ENCODE data around the gene GTF3C6.
"Not testable (repeated sequence)": the region's sequence is repeated elsewhere in the genome, so short reads cannot be mapped to it uniquely, and the experiment has no call there.

Gene GTF3C6, protein sequence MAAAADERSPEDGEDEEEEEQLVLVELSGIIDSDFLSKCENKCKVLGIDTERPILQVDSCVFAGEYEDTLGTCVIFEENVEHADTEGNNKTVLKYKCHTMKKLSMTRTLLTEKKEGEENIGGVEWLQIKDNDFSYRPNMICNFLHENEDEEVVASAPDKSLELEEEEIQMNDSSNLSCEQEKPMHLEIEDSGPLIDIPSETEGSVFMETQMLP

DNA sequence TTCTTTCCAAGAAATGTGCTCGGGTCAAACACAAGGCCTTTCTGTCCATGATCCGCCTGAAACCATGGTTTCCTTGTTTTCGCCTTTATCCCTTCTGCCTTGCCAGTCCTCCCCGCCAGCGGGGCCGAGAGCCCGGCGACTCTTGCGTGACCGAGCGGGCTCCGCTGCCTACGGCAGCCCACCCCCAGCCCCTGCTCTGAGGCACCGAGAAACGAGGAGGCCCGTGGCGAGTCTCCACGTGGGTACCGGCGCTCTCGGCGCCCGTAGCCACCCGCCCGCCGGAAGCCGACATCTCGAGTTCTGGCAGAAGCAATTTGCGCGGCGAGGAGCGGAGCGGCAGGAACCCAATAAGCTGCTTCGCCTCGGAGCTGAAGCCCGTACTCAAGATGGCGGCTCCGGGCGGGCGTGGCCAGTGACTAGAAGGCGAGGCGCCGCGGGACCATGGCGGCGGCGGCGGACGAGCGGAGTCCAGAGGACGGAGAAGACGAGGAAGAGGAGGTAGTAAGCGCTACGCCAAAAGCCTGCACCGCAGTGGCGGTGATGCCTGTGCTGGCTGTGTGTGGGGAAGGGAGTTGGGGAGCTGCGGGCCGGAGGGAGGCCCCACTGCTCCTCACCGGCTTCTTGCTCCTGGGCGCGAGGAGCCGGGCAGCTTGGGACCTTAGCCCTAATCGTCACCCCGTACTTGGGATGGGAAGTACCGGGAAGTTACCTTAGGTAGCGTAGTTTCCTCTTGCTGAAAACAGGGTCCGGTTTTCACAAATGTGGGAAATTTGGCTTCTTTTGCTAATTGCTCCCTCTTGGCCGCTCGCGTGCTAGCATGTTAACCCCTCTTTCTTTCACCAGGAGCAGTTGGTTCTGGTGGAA lies at the start of gene GTF3C6:
TSS of gene GTF3C6 (plus strand) at position 378 of the 864 bp plus-strand sequence. CDS start at position 442, 64 bp downstream.
- peak; percentile 79 to 87 for DNase-seq

DNA sequence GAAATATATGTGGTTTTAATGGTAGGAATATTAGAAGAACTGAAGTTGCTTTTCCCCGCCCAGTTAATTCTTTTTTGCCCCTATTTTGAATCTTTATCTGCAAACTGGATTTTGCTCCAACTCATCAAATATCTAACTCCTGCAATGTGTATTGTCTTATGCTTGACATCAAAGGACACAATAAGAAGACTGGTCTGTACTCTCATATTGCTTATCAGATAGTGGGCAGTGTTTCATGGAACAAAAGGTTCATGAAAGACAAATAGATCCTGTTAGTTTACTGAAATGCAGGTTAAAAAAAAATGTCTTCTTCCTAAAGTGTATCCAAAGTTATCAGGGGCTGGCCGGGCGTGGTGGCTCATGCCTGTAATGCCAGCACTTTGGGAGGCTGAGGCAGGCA lies 27.7 kb upstream of the GTF3C6 start:
- no peak for DNase-seq

DNA sequence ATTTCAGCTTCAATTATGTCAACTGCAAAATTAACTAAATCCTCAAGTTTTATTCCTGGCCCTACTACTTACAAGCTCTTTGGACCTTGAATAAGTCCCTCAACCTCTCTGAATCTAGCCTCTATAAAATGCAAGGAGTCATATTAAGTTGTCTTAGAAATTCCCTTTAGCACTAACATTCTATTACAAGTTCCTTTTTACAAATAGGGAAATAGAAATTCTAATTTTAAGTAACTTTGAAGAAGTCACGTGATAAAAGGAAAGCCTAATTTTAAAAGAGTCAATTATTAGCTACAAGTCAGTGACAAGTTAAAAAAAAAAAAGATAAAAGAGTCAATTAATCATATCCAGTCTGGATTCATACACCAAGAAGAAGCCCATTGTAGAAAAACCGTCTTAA lies 24.6 kb upstream of the GTF3C6 start:
- DNase-seq, result no peak

DNA sequence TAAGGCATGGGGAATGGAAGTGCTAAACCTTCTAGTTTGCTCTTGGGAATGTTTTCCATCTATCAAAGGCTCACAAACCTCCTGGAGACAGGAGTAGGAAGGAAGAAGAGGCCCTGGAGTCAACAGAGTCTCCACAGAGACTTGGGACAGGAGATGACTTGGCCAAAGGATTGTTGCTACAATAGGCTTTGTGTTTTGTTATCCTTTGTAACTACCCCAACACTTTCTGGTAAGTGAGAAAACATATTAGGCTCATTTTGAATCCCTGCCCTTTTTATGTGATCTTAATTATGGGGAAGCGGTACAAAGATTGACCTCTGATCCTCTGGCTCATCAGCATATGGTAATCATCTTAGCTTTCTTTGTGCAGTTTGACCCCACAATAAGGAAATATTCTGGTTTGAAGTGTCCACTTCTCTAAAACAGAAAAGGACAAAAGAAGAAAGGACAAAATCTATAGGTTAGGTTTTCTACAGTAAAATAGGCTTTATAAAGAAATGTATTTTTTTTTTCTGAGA lies 24.1 kb upstream of the GTF3C6 start:
- no peak for DNase-seq

DNA sequence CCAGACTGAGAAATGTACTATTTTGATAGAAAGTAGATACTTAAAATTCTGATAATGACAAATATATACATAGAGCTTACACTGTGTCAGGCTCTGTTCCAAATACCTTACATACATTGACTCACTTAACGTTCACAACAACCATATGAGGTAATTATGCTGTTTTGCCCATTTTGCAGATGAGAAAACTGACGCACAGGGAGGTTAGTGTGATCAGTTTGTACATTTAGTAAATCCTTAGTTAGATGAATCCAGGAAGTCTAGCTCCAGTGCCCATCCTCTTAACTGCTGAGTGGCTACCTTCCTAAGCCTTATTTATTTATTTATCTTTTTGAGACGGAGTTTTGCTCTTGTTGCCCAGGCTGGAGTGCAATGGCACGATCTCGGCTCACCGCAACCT lies 23.3 kb upstream of the GTF3C6 start:
- no peak for DNase-seq

DNA sequence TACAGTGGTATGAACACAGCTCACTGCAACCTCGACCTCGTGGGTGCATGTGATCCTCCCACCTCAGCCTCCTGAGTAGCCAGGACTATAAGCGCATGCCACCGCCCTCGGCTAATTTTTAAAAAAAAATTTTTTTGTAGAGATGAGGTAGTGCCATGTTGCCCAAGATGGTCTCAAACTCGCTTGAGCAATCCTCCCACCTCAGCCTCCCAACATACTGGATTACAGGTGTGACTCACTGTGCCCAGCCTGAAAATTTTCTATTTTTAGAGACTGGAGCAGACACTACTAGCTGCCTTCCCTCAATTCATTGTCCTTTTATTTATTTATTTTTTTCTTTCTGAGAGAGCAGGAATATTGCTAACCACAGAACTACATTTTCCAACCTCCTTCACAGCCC lies 20.3 kb upstream of the GTF3C6 start:
- no peak for DNase-seq

DNA sequence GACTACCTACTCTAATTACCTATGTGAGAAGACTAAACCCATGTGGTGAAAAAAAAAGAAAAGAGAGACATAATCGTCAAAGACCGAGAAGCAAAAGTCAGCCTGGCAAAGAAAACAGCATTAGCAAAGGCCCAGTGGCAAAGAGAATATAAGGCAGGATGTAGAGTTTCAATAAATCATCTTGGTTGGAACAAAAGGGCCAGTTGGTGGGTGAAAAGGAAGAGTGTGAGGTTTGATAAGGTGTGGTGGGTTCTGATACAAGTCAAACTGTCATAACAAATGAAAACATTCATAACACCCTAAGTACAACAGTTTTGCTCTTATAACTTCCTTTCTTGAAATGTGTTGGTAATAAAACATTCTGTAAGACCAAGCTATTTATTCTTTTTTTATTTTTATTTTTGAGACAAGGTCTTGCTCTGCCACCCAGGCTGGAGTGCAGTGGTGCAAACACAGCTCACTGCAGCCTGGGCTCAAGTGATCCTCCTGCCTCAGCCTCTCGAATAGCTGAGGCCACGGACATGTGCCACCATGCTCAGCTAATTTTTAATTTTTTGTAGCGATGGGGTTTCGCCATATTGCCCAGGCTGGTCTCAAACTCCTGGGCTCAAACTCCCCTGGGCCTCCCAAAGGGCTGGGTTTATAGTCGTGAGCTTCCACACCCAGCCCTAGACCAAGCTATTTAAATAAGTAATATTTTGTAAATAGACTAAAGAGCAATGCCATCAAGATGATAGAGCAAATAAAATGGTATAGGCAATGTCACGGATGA lies 18.9 kb upstream of the GTF3C6 start:
- no peak for DNase-seq

DNA sequence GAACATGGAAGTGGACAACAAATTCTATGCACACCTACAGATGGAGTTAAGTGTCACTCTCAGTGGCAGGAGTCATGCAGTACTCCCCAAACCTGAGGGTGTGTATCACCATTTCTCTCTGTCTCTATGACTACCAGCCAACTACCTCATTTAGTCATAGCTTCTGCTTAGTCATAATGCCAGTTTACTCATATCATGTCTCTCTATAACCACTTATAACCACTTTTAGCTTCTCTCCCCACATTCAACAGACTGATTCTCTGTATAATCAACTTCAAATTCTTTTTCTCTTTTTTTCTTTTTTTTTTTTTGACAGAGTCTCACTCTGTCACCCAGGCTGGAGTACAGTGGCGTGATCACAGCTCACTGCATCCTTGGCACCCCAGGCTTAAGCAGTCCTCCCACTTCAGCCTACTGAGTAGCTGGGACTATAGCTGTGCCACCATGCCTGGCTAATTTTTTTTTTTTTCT lies 13.8 kb upstream of the GTF3C6 start:
- DNase-seq, result no peak

DNA sequence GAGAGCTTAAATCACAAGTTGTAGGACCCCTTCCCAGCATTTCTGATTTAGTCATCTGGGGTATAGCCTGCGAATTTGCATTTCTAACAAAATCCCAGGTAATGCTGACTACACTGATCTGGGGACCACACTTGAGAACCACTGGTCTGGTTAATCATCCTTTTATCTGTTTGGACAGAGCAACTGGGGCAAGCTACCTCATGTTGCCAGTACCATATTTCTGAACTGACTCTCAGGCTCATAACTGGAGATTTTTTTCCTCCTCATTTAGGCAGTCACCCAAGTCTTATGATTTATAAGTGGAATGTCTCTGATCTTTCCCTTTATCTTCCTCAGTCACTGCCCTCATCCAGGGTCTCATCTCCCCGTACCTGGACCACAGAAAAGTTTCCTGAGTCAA lies 12.0 kb upstream of the GTF3C6 start:
- no peak for DNase-seq

DNA sequence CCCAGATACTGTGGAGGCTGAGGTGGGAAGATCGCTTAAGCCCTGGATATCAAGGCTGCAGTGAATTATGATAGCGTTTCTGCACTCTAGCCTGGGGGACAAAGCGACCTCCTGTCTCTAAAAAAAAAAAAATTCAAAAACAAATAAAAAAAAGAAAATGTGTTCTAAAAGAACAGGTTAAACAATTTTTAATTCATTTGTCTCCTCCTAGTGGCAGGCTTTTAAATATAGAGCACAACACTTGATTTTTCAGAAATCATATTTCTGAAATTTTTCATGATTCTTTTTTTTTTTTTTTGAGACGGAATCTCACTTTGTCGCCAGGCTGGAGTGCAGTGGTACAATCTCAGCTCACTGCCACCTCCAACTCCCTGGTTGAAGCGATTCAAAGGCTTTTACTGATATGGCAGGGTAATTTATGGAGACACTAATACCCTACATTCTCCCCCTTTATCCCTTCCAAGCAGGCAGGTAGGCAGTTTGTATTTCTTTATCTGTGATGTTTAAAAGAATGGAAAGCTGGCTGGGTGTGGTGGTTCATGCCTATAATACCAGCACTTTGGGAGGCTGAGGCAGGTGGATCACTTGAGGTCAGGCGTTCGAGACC lies 8.7 kb upstream of the GTF3C6 start:
- no peak for DNase-seq

DNA sequence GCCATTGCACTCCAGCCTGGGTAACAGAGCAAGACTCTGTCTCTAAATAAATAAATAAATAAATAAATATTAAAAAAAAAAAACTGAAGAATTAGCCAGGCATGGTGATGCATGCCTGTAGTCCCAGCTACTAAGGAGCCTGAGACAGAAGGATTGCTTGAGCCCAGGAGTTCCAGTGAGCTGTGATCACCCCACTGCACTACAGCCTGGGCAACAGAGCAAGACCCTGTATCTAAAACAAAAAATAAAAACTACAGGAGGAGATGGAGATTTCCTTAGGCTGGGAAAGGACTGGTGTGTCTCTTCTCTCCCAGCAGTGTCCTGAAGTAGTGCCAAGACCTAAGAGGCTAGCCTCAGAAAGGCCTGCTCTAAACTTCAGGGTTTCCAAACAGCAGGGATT lies 8.1 kb upstream of the GTF3C6 start:
- DNase-seq, result no peak

DNA sequence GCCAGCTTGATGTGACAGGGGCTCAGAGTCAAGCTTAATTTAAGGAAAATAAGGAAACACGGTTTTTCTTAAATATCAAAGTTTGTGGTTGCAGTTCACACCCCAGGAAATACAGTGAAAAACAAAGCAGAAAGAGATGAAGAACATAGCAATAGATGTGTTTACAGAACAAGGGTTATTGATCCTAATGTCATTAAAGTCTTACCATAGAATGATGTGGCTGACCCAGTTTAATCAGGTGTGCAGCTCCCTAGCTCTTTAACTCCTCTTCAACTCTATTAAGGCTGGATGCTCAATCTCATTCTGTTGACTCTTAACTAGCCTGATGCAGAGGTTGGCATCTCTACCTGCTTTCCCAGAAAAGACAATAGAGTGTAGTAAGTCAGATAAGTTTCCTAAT lies 7.5 kb upstream of the GTF3C6 start:
- no peak for DNase-seq

DNA sequence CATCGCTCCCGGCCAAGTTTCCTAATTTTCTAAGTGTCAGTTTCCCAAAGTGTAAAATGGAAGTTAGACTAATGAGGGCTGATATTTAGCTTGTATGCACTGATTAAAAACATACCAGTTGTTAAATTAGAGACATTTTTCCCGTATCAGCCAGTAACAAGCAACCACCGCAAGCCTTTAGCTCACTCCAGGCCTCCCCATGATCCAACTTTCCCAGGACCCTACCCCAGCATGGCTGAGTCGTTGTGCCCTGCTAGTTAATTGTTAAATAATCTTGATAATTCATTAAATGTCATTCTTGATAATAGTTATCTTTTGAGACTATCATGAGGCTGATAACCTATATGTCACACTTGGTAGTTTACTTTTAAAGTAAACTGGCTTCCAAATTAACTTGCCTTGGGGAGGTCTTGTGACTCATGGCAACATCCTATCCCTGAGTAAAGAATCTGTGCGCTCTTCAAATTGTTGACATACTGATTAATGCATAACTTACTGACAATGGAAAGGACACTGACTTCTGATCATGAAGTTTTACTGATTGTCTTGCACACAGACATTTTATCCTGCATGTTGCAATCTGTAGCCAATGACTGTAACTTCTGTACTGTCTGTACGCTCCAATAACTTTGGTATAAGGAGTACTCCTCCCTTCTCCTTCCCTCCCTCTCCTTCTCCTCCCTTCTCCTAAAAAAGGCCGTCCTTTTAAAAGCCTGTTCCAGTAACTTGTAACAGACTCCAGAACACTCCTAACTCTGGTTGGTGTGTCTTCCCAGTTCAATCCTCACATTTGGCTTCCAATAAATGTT lies 6.3 kb upstream of the GTF3C6 start:
- DNase-seq, result no peak

DNA sequence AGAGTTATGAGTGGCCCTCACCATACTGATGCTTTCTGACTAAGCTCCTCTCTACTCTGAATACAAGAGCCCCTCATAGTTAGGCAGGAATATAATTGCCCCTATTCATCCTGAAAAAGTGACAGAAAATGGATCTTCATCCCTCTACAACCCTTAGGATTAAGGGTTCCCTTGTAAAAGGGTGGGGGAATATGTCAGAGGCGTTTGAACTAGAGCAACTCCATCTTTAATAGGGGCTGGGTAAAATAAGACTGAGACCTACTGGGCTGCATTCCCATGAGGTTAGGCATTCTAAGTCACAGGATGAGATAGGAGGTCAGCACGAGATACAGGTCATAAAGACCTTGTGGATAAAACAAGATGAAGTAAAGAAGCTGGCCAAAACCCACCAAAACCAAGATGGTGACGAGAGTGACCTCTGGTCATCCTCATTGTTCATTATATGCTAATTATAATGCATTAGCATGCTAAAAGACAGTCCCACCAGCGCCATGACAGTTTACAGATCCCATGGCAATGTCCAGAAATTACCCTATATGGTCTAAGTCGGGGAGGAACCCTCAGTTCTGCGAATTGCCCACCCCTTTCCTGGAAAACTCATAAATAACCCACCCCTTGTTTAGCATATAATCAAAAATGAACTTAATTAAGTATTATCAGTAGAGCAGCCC lies 4.7 kb upstream of the GTF3C6 start:
- DNase-seq, result no peak

DNA sequence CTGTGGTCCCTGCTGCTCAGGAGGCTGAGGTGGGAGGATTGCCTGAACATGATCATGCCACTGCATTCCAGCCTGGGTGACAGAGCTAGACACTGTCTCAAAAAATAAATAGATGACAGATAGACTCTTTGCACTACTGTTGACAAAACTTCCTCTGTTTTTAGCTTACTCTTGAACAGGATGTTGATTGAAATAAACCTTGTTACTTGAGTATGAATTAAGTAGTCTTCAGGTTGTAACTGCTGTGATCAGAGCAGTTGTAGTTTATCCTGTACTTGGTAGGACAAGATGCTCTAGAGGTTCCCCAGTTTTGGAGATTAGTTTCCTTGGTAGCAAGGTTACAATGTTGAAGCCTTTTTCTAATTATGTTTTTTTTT lies 1.5 kb downstream of the GTF3C6 start:
- no peak for DNase-seq

DNA sequence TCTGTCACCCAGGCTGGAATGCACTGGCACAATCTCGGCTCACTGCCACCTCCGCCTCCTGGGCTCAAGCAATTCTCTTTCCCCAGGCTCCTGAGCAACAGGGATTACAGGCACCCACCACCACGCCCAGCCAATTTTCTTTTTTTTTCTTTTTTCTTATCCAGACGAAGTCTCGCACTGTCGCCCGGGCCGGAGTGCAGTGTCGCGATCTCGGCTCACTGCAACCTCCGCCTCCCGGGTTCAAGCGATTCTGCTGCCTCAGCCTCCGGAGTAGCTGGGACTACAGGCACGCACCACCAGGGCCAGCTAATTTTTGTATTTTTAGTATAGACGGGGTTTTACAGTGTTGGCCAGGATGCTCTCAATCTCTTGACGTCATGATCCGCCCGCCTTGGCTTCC lies 4.1 kb downstream of the GTF3C6 start:
- DNase-seq, result not testable (repeated sequence)

DNA sequence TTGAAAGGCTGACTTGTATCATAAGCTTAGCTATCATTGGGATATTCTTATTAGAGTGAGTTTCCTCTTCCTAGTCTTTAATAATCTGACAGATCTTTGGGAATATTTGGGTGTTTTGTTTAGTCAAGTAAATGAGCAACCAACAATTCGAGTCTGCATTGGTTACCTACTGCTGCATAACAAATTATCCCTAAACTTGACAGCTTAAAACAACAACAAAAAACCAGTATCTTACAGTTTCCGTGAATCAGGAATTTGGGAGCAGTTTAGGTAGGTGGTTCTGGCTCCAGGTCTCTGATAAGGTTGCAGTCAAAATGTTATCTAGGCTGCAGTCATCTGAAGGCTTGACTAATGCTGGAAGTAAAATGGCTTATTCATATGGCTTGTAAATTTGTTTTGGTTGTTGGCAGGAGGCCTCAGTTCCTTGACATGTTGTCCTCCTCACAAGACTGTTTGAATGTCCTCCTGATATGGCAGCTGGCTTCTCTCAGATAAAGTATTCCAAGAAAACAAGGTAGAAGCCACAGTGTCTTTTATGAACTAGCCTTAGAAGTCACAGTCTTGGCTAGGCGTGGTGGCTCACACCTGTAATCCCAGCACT lies 7.2 kb downstream of the GTF3C6 start:
- DNase-seq, result no peak

DNA sequence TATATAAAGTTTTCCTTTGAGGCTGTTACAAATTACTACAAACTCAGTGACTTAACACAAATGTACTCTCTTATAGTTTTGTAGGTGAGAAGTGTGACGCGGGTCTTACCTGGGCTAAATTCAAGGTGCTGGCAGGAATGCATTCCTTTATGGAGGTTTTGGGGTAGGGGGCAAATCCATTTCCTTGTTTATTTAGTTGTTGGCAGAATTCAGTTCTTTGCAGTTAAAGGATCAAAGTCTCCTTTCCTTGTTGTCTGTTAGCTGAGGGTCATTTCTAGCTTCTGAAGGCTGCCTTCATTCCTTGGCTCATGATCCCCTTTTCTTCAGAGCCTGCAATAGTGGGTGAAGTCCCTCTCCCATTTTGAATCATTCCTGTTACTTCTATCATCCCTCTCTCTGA lies 10.2 kb downstream of the GTF3C6 start:
- DNase-seq, result not testable (repeated sequence)

DNA sequence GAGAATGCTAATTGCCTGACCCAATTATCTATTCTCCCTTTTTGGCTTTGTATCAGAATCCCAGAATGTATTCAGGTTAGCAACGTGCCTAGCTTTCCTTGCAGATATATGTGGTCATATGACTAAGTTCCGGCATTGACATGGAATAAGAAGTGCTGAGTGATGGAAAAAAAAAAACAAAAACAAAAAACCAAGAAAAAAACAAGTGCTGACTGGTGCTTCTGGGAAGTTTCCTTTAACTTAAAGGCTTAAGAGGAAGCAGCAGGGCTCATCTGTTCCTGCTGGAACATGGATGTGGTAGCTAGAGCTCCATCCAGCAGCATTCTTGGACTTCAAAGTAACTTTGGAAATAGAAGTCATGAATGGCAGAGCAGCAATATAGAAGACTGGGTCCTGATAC lies 13.0 kb downstream of the GTF3C6 start:
- no peak for DNase-seq

DNA sequence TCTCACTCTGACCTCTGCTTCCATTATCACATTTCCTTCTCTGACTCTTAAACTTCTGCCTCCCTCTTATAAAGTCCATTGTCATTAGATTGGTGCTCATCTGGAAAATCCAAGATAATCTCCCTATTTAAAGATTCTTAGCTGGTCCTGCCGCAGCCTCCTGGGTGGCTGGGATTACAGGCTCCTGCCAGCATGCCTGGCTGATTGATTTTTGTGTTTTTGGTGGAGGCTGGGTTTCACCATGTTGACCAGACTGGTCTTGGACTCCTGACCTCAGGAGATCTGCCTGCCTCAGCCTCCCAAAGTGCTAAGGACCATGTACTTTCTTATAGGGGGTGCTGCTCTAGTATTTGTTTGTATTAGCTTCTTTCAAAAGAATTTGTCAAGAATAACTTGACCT lies 18.1 kb downstream of the GTF3C6 start:
- DNase-seq, result no peak

DNA sequence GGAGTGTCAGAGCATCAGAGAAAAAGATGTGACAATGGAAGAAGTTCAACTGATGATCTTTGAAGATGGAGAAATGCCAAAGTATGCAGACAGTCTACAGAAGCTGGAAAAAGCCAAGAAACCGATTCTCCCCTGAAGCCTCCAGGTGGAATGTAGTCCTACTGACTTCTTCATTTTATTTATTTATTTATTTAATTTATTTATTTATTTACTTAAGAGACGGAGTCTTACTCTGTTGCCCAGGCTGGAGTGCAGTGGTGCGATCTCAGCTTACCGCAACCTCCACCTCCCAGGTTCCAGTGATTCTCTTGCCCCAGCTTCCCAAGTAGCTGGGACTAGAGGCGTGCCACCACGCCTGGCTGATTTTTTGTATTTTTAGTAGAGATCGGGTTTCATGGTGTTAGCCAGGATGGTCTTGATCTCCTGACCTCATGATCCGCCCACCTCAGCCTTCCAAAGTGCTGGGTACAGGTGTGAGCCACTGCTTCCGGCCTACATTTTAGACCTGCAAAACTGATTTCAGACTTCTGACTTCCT lies 21.1 kb downstream of the GTF3C6 start:
- DNase-seq, result no peak

Data from NCI-H1930 (cell line).